HT-29 (cell line): ENCODE results near the gene EXOC1. TPM values are rescaled to one million over a fixed set of nuclear protein-coding genes. Genes with fewer than 3 reads are reported as not detected.

ENCODE experiments used
- DNase-seq: peaks from one replicate; pipeline ENCODE4 v3.0.0-alpha.2; 2015; ENCODE audit warnings: low spot score
- total RNA-seq: library from RNA; depleted of rRNA; stranded (reverse); fragments of >200 nt; shearing (Covaris generic); gene quantifications from 2 replicates; pipeline ENCODE4 v1.2.3, GENCODE V29; 2014

Gene EXOC1
- total RNA-seq, 1 experiment from 2014 or later = 11.2 TPM

DNA sequence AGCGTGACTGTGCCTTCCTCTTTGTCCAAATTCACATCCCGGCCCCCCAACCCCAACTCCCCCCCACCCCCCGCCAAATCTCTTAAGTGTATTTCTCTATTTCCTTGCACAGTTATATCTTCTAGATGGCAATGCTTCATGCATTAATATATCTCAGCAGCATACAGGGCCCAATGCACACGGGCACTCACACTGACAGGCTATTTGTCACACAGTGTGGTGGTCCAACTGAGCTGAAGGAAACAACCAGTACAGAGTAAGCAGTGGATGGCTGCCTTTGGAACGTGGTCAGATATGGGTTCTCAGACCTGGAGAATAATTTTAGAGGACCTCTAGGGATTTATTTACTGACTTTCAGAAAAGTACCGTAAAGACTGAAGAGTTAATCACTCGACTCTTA, 681 bp downstream of the EXOC1 start:
- no peak for DNase-seq

DNA sequence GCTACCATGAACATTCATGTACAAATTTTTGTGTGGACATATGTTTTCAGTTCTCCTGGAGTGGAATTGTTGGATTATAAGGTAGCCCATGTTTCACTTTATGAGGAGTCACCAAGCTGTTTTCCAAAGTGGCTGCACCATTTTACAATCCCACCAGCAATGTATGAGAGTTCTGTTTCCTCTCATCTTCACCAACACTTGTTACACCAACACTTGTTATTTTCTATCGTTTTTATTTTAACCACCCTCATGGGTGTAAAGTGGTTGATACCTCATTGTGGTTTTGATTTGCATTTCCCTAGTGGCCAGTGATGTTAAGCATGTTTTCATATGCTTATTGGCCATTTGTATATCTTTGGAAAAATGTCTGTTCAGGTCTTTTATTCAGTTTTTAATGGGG, 4.1 kb downstream of the EXOC1 start:
- DNase-seq = no peak

DNA sequence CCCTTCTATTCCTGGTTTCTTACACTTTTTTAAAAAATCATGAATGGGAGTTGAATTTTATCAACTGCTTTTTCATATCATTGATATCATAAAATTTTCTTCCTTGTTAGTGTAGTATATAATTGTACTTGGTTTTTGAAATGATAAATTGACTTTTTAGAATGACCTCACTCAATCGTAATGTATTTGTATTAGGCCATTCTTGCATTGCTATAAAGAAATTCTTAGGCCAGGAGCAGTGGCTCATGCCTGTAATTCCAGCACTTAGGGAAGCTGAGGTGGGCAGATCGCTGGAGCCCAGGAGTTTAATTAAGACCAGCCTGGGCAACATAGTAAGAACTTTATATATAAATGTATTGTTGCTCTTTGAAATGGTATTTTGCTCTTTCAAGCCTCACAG, 6.3 kb downstream of the EXOC1 start:
- no peak for DNase-seq

DNA sequence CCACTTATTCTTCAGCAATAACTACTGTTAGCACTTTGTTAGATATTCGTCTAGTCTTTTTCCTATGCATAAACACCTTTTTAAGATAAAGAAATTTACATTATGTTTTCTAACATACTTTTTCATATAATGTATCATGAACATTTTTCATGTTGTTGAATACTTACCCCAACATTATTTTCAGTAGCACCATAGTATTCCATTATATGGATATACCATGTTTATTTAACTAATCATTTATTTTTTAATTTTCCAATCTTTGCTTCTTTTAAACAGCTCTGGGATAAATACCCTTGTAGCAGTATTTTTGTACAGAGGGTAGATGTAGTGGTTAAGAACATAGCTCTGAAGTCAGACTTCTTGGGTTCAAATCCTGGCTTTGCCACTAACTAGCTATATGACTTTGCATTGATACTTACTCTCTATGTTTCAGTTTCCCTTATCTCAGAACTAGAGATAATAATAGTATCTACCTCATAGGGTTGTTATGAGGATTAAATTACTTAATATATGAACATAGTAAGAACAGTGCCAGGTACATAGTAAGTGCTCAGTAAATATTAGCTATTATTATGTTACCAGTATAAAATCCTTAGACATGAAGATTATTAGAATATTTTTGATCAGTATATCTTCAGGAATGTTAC, 11.3 kb downstream of the EXOC1 start:
- DNase-seq = no peak

DNA sequence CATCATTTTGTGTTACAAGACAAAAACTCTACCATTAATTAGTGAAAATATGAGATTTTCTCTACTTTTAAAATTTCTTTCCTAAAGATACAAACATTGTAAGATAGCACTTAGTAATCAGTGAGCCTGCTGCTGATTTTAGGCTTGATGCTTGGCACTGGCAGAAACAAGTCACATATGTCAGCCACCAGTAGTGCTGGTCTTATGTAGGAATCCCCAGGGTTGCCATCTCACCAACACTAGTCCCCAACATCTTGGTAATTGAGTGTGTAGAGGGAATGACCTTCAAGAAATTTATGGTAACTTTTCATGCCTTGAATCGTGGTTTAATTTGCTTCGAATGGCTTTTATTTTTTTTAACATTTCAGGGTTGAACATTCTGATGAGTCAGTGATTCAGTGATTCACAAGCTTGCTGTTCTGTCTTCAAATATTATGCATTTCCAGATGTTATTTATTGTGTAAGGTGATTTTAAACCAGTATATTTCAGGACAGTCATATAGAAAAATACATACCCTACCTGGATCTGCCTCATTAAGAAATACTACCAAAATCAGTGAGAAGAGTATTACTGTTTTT, 11.9 kb downstream of the EXOC1 start:
- no peak for DNase-seq

DNA sequence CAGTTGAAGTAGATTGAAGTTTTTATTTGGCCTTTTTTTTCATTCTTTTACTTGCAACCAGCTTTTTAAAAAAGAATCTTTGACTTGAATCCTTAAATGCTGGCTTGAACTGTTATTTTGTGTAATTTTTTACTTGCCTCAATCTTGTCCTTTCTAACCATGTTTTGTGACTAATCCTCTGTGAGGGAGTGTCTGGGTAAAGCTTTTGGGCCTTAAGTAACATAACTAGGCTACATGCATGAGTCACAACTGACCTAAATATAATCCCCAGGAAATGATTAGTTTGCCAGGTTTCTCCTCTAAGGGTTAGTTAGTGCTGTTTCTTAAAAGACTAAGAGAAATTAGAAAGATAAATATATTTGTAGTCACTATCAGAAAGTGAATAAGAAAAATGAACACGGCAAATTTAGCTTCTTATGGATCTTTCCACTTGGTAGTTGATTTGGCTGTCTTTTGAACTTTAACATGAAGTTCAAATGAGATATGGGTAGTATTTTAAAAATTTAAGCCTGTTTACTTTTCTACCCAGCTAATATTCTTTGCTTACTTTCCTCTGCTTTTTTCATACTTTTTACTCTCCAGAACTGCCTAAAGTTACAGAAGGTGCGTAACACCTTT, 13.0 kb downstream of the EXOC1 start:
- DNase-seq = peak; percentile 41

DNA sequence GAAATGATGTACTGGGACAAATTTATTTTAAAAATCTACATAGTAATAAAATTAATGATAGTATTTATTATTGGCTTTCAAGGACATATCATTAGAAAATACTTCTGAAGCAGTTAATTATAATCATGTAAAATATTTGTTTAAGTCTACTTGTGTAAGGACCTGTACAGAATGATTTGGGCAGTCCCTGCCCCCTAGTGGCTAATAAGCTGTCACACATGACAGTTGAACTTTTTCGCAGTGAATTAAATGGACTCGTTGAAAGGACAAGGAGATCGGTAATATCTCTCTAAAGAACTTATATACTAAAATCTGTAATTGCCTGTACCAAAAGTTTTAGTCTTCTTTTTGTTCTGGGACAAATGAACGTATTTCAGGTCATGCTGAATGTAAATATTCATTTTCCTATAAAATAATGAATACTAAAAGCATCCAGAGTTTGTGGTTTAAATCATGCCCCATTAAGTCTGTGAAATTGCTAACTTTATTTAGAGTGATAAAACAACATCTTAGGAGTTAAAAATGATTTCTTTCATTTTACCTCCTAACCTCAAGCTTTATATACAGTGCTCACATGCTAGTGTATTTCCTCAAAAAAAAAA, 13.6 kb downstream of the EXOC1 start:
- peak; percentile 70 for DNase-seq

DNA sequence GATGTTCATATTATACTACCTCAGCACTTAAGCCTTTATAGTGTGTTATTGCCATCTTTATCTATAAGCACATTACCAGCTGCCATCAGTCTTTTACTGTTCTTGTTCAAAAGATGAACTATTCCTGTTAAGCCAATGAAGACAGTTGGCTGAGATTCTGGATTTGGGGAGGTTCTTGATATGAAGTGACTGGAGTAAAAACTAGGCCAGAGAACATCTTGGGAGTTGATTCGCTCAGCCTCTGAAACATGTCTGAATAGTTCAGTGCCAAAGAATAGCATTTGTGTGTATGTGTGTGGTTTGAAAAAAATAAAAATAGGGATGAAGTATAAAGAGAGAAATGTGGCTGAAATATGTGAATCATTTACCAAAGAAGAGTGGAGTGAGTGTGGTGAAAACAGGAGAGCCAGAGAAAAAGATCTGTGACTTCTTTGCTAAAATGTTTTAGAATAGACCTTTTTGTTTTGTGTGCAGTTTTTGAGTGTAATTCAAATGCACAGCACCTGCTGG, 15.2 kb downstream of the EXOC1 start:
- DNase-seq = no peak

DNA sequence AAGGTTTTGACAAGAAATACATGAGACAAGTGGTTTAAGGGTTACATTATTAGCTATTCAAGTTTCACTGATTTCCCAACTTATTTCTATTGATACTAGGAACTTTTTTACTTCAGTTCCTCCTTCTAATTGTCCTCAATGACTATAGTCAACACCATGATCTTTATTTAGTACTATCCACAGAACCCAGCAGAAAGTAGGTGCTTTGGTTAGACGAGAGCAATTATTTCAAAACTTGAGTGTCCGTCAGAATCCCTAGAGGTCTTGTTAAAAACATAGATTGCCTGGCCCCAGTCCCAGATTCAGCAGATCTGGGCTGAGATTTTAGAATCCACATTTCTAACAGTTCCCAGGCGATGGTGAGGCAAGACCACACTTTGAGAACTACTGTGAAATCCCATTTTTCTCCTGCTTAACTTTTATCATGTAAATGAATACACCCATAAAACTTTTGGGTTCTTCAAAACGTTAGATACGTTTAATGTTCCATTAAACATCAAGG, 17.9 kb downstream of the EXOC1 start:
- no peak for DNase-seq

DNA sequence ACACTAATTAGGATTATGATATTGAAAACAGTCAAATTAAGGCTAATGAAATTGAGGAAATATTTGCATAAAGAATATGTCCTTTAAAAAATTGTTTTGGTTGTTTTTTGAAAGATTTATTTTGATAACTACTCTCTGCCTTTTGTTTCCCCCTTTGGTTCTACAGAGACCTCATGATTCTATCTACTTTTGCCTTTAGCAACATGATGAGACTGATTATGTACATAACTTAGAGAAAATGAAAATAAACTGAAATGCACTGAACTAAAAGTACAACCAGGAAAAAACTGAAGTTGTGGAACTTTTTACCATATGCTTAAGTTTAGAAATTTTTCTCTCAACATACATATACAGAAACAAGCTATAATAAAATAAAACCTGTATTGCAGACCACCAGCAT, 21.4 kb downstream of the EXOC1 start:
- DNase-seq = no peak

DNA sequence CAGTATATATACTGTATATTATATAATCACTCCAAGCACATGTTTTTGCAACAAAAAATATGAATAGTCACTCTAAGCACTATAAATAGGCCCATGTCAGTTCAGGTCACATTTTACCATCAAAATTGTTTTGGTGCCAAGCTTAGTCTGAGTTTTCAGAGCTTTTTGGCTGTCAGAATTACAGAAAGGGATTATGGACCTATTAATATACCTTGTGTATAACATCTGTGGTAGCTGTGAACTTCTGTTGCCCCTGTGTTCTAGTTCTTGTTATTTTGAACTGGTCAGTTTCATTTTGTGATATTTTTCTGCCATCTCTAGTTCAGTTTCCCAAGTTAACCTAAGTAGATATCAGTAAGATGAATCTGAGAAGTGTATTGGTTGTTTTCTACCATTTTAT, 22.9 kb downstream of the EXOC1 start:
- no peak for DNase-seq

DNA sequence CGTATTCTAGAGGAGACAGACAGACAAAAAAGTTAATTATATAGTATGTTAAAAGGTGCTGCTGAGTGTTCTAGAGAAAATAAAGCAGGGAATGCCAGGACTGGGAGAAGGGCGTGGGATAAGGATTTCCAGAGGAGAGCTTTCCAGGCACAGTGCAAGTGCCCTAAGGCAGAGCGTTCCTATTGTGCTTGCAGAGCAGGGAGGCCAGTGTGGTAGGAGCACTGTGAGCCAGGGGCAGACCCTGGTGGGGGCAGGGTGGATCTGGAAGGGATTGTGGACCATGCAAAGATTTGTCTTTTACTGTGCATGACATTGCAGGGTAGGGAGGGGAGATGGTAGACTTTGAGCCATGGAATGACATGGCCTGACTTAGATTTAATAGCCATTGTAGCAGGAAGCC, 25.8 kb downstream of the EXOC1 start:
- no peak for DNase-seq

DNA sequence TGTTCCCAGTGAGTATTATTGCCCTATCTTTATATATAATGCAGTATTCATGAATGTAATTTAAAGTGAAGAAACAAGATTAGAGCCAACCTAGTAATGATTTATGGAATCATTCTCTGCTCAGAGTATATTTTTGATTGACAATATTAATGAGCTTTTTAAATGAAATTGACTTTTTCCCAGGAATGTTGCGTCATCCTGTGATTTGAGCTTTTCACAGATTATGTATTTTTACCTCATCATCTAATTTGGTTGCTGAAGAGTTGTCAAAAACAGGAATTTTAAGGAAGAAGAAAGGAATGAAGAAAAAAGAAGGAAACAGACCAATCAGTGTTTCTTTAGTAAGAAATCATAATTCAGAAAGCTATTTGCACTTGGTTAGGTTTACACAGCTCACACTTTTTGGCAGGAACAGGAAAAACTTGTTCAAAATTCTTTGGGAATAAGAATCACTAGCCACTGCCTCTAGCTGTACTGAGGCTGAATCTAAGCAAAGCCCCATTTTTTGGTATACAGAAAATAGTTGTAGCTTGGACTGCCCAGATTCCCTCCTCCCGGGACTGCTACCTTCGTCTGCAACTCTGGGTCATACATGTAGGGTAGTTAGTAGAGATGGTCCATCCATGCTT, 27.3 kb downstream of the EXOC1 start:
- no peak for DNase-seq

DNA sequence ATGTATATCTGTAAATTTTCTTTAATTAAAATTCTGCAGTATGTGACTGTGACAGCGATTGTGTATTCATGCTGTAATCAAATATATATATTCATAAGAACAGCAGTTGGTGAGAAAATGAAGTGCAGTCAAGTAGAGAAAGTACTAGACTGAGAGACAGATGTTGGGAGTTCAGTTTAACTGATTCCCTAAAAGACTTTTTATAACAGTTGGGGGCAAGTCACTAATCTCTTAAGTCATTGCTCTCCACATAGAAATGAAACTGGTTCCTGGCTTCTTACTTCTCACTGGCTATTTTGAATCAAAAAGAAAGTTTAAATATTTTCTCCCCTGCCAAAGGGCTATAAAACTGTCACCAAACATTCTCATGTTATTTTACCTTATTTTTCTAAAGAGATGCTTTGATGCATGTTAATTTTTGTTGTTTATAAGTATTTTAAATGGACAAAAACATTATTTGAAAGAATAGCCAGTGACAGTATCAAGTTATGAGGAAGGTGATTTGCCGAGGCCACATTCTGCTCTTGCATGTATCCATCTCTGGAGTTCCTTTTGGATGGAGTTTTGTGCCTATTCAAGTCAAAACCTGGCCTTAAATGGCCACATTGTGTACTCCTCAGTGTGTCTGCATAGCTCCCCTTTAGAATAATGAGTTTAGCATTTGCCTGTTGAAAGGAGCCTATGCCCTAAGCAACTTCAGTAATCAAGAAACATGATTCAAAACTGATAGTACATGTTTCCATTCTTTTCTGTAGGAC, 30.8 kb downstream of the EXOC1 start:
- no peak for DNase-seq

DNA sequence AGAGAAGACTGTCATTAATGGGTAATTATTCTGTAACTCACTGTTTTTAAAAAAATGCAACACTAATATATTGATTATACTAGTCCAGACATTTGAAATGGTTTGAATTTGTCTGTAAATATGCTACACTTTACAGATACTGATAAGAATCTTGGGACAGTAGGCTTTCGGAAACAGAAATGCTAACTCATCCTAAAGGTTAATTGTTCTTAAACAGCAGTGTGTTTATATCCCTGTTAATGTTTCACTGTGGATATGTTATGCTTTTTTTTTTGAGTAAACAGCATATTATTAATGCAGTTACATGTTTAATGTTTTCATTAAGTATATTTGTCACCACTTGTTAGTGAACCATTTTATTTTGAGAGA, 31.4 kb downstream of the EXOC1 start:
- no peak for DNase-seq

DNA sequence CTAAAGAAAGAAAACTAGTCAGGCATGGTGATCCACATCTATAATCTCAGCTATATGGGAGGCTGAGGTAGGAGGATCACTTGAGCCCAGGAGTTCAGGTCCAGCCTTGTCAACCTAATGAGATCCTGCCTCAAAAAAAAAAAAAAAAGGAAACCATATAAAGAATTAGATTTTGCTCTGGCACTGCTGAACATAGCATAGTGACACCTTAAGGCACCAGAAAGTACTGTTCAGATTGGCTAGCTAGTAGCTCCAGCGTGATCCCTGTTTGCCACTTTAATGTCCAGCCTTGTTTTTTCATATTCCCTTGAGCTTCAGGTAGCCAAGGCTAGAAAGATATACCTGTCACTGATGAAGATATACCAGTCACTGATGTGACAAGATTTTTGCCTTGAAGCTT, 34.1 kb downstream of the EXOC1 start:
- DNase-seq = peak; percentile 23

DNA sequence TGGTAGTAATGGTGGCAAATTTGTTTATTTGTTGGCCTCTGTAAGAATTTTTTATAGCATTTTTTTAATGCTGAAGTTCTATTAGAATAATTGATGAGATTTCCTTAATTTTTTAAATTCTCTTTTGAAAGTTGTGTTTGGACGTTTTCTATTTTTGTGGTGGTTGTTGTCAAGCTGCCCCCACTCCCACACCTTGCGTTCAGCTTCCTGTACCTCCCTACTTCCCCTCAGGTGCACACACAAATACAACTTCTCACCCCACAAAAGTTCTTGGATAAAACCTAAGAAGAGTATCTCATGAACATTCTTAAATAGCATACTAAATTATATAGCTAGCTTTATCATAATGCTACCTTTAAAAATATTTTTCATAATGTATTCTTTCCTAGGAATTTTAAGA, 38.7 kb downstream of the EXOC1 start:
- DNase-seq = no peak

DNA sequence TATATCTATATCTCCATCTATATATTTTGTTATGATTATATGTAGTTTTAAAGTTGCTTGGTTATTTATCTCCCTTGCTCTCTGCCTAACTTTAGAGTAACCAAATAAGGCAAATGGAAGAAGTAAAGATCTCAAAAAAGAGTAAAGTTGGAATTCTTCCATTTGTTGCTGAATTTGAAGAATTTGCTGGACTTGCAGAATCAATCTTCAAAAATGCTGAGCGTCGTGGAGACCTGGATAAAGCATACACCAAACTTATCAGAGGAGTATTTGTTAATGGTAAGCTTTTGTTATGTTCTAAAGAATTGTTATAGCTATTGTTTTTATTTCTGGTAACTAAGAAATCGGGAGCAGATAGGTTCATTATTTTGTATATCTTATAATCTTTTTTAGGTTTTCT, 43.2 kb downstream of the EXOC1 start:
- no peak for DNase-seq

DNA sequence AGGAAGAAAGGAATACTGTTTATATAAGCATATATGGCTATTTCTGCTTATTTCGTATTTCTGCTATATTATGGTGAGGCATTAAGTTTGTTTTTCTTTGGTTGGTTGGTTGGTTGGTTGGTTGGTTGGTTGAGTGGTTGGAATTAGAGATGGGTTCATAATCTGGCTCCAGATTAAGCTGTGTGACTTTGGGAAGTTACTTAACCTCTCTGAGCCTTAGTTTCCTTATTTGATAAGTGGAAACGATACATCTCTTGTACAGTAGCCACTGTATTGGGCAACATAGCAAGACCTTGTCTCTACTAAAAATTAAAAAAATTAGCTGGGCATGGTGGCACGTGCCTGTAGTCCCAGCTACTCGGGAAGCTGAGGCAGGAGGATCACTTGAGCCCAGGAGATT, 49.2 kb downstream of the EXOC1 start:
- DNase-seq = no peak

DNA sequence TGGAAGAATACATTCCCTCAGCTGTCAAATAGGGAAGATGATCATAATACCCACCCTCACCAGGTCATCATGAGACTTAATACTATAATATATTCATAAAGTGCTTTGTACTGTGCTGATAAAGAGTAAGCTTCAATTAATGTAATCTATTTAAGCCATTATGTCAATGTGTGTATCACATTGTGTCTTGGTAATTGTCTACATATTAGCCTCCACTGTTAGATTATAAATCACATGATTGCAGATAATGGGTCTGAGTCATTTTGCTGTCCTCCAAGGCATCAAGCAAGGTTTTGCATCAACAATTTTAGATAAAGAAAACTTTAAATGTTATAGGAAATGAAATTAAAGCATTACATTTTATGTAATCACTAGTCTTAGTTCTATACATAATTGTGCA, 50.1 kb downstream of the EXOC1 start:
- no peak for DNase-seq

DNA sequence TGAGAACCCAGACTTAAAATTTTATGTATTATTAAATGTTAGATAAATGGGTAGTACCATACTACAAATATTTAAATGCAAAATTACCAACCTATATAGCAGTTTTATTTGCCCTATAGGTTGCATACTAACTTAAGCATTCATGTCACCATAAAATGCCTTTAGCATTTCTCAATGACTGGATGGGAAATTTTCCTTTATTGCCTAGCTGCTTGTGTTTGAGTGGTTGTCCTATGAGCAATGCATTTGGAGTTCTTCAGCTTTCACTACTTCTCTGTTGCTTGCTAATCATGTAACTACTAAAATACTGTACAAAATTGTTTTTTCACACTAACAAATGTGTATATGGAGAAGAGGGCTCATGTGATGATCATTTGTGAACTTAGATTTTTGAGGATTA, 51.1 kb downstream of the EXOC1 start:
- no peak for DNase-seq

DNA sequence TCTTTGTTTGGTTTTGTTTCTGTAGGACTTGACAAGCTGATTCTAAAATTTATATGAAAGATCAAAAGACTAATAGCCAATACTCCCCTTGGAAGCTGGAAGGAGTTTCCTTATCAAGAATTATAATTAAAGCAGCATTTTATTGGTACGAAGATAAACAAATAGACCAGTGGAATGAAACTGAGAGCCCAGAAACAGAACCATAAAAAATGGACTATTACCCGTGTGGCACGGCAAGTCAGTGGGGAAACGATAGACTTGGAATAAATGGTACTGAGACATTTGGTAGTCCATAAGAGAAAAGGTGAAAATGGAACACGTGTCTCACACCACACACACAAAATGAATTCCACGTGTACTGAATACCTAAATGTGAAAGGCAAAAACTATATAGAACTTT, 52.9 kb downstream of the EXOC1 start:
- DNase-seq = no peak
